GM15510 (cell line): ENCODE results near the gene SDC3.

ENCODE experiments used
- POLR2A ChIP-seq: IDR thresholded peaks from 3 replicates; pipeline ENCODE4 v1.6.1; 2011; ENCODE audit warnings: borderline replicate concordance; ENCODE audit not compliant: insufficient read length; ENCODE audit errors: extremely low read depth

SDC3 gene, protein sequence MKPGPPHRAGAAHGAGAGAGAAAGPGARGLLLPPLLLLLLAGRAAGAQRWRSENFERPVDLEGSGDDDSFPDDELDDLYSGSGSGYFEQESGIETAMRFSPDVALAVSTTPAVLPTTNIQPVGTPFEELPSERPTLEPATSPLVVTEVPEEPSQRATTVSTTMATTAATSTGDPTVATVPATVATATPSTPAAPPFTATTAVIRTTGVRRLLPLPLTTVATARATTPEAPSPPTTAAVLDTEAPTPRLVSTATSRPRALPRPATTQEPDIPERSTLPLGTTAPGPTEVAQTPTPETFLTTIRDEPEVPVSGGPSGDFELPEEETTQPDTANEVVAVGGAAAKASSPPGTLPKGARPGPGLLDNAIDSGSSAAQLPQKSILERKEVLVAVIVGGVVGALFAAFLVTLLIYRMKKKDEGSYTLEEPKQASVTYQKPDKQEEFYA

DNA sequence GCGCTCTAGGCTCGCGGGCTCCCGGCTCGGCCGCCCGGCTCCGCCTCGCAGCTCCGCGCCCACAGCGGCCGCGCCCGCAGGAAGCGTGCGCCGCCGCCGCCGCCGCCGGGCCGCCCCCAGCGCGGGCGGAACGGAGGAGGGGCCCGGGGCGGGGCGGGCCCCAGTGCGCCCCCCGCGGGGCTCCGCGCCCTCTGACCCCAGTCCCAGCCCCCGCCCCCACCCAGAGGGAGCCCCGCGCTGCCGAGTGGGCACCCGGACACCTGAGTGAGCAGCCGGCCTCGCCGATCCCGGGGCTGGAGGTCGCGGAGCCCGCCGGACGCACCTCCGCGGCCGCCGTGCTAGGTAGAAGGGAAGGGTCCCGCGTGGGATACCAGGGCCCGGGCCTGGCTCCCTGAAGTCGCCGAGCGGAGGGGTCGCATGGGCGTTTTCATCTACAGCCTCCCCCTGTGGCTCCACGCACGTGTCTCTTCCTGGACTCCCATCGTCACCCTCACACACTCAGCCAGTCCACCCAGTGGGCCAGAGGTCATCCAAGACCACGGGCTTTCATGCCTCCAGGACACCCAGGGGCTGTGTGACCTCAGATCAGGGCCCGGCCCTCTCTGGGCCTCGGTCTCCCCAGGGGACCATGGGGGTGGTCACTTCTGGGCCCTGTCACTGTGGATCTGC lies at the start of gene SDC3:
SDC3 (minus strand) TSS at position 63 of the 669 bp plus-strand sequence. CDS start 172 bp downstream, outside the sequence.
- no peak for TF ChIP-seq POLR2A

DNA sequence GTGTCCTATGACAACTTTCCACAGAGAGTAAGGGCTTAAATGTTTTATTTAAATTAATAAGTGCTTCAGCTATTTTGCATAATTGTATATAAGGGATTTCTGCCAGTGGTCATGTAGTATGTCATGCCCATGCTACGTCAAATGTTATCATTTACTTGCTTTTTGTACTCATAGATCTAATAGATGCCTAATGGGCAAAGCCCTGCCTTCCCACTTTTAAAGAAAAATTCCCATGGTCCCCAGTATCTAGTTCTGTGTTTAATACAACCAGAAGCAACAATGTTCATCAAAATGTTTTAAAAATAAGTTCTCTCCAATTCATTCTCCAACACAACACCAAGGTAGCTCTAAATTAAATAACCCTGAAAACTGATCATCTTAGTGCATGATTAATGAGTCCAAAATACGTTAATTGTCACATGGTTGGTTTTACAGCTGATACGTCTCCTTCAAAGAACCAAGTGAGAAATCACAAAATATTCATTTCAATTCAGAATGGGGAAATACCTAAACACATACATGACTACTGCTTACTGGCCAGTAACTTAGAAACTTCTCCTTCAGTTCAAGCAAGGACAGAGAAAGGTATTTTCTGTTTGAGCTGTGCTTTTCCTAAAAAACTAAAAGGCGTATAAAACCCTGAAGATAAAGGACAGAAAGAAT lies 49.1 kb upstream of the SDC3 start:
- no peak for TF ChIP-seq POLR2A

GRCh38 chr1:30955448-30956015 lies 47.0 kb upstream of the SDC3 start:
- no peak for TF ChIP-seq POLR2A

- TF ChIP-seq POLR2A = no peak
These were observed 45.1 kb upstream of the SDC3 start for GRCh38 chr1:30953685-30954084.

- no peak for TF ChIP-seq POLR2A
These were observed 43.5 kb upstream of the SDC3 start for GRCh38 chr1:30952098-30952497.

GRCh38 chr1:30950700-30951099 lies 42.1 kb upstream of the SDC3 start:
- TF ChIP-seq POLR2A = no peak

DNA sequence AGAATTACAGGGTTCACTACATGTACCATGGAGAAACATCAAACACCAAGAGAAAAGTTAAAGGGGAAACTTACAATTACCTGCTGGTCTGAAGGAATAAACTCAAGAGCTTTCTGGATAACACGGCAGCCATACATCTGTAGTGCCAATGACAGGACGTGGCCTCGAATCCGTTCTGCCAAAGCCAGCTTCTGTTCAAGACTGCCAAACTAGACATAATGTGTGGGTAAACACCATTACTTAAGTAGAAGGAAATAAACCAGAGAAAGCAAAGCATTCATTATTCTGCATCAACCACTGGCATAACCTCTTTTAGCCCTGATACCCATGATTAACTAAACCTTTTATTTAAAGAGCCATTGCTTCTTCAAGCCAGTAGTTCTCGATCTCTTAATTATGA lies 41.5 kb upstream of the SDC3 start:
- no peak for TF ChIP-seq POLR2A

- TF ChIP-seq POLR2A = no peak
These were observed 39.7 kb upstream of the SDC3 start for GRCh38 chr1:30948278-30948677.

DNA sequence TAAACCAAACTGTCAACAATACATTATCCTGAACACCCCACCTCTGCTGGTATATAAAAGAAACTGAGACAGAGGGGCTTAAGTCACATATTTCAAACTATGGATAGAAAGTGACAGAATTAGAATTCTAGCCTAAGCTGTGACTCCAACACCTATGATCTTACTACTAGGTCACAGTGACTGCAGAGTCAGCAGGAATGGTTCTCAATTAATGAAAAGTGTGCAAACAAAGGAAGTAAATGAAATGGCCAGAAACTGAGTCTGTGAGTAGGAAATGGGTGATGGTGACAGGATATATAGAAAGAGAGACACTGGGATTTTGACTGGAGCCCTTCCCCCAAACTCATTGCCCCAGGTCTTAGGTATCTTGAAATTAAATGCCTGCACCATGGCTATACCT lies 38.7 kb upstream of the SDC3 start:
- no peak for TF ChIP-seq POLR2A

- no peak for TF ChIP-seq POLR2A
These were observed 33.9 kb upstream of the SDC3 start for GRCh38 chr1:30942326-30942963.

DNA sequence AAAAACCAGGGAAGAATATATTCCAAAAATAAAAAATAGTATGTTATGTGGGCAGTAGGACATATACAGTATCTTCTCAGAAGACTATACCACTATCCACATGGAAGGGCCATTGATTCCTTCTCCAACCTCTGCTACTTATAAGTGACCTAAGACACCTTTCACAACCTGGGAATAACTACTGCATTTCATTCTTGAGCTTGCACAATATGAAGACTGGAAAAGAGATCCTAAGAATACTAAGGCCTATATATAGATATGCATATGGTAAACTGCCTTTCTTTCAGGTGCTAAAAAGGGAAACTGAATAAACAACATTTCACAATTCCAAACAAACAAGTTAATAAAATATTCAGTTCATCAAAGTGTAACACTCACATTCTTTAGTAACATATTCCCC lies 32.0 kb upstream of the SDC3 start:
- TF ChIP-seq POLR2A = no peak

- TF ChIP-seq POLR2A = no peak
These were observed 28.1 kb upstream of the SDC3 start for GRCh38 chr1:30936541-30937171.

GRCh38 chr1:30934613-30935012 lies 26.1 kb upstream of the SDC3 start:
- no peak for TF ChIP-seq POLR2A

- no peak for TF ChIP-seq POLR2A
These were observed 25.3 kb upstream of the SDC3 start for GRCh38 chr1:30933874-30934252.
